HT-29 (cell line): ENCODE measurements around the gene RNPS1. TPM values are rescaled to one million over a fixed set of nuclear protein-coding genes. Genes with fewer than 3 reads are reported as not detected.

ENCODE experiments used
- DNase-seq: peaks from one replicate; pipeline ENCODE4 v3.0.0-alpha.2; 2015; ENCODE audit warnings: low spot score
- total RNA-seq: library from RNA; depleted of rRNA; stranded (reverse); fragments of >200 nt; shearing (Covaris generic); gene quantifications from 2 replicates; pipeline ENCODE4 v1.2.3, GENCODE V29; 2014

The RNPS1 gene
- total RNA-seq, 1 experiment from 2014 or later, result 226 TPM

- DNase-seq, result no peak
Measured at GRCh38 chr16:2213817-2214718, 53.9 kb downstream of the RNPS1 start.

GRCh38 chr16:2212362-2213324, 55.3 kb downstream of the RNPS1 start:
- peak; percentile 67 for DNase-seq

GRCh38 chr16:2211923-2212347, 56.0 kb downstream of the RNPS1 start:
- no peak for DNase-seq

GRCh38 chr16:2210386-2211365, 57.2 kb downstream of the RNPS1 start, which contains the start of gene BRICD5:
BRICD5 (minus strand) TSS chr16:2210863; CDS start chr16:2210833, 30 bp downstream.
- DNase-seq, result no peak

- DNase-seq, result no peak
Measured at GRCh38 chr16:2210009-2210332, 58.0 kb downstream of the RNPS1 start.

- DNase-seq, result no peak
Measured at GRCh38 chr16:2209258-2210008, 58.5 kb downstream of the RNPS1 start.

GRCh38 chr16:2208772-2209171, 59.2 kb downstream of the RNPS1 start:
- DNase-seq, result no peak

- no peak for DNase-seq
Measured at GRCh38 chr16:2208308-2208707, 59.6 kb downstream of the RNPS1 start.

GRCh38 chr16:2207872-2208271, 60.1 kb downstream of the RNPS1 start:
- no peak for DNase-seq

- no peak for DNase-seq
Measured at GRCh38 chr16:2206780-2207433, 61.0 kb downstream of the RNPS1 start.

GRCh38 chr16:2206420-2206779, 61.5 kb downstream of the RNPS1 start:
- DNase-seq, result no peak

GRCh38 chr16:2205967-2206313, 62.0 kb downstream of the RNPS1 start:
- DNase-seq, result no peak

- DNase-seq, result peak; percentile 86
Measured at GRCh38 chr16:2205104-2205966, 62.6 kb downstream of the RNPS1 start, which contains the start of gene MLST8. MLST8 (plus strand) TSS chr16:2205454; CDS start chr16:2206086, 632 bp downstream.

GRCh38 chr16:2204416-2205103, 63.4 kb downstream of the RNPS1 start:
- no peak for DNase-seq
